ENCODE results near the gene GABARAPL1.

DNA sequence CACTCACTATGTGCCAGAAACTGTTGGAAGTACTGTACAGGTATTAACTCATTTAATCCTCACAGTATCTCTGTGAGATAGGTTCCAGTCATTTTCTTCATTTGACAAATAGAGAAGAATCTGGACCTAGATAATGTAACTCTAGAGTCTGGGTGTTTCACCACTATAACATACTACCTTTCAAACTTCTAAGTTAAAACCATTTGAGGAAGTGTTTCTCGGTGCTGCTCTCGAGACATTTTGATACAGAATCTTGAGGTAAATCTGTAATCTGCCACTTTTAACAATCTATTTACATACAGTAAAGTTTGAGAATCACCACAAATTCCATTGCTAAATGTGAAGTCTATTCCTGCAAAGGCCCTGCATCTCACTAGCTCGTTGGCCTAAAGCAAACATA lies 49.6 kb upstream of the GABARAPL1 start:
- TF ChIP-seq, protein P1, sequence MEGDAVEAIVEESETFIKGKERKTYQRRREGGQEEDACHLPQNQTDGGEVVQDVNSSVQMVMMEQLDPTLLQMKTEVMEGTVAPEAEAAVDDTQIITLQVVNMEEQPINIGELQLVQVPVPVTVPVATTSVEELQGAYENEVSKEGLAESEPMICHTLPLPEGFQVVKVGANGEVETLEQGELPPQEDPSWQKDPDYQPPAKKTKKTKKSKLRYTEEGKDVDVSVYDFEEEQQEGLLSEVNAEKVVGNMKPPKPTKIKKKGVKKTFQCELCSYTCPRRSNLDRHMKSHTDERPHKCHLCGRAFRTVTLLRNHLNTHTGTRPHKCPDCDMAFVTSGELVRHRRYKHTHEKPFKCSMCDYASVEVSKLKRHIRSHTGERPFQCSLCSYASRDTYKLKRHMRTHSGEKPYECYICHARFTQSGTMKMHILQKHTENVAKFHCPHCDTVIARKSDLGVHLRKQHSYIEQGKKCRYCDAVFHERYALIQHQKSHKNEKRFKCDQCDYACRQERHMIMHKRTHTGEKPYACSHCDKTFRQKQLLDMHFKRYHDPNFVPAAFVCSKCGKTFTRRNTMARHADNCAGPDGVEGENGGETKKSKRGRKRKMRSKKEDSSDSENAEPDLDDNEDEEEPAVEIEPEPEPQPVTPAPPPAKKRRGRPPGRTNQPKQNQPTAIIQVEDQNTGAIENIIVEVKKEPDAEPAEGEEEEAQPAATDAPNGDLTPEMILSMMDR (IDR thresholded peaks at IDR 0.05; ENCODE audit: low read length) = no peak
- TF ChIP-seq EZH2 (IDR thresholded peaks at IDR 0.05; ENCODE audit: borderline replicate concordance, low read length) = no peak

All from OCI-LY1 (cell line).